ENCODE data around the gene UGT2A1.

Gene UGT2A1

GRCh38 chr4:69594382-69594781, 58.7 kb downstream of the UGT2A1 start:
- Histone ChIP-seq H4K20me1 (ENCODE audit: insufficient read depth, low read length) (no peaks in the 10 kb centered on the region), H2AFZ (ENCODE audit: low read depth, low read length) (no peak overlapping the region), H3K4me3 (ENCODE audit: low read length) (no peak overlapping the region), H3K9ac (ENCODE audit: low read length) (no peak overlapping the region), H3K79me2 (ENCODE audit: low read length) (no peaks in the 10 kb centered on the region), H3K4me1 (ENCODE audit: low read length) (no peaks in the 10 kb centered on the region), H3K27me3 (ENCODE audit: low read depth, low read length) (no peaks in the 10 kb centered on the region), H3K27ac (ENCODE audit: low read length) (no peak overlapping the region), H3K9me3 (ENCODE audit: insufficient read depth, low read length) (no peaks in the 10 kb centered on the region), H3K4me2 (ENCODE audit: low read length) (no peak overlapping the region), H3K36me3 (replicated peaks; ENCODE audit: low read depth, low read length) (no peaks in the 10 kb centered on the region)
- TF ChIP-seq EZH2phosphoT487 (IDR thresholded peaks at IDR 0.05; ENCODE audit: low read depth), result no peak
- no peak for TF ChIP-seq CTCF (IDR thresholded peaks at IDR 0.05; ENCODE audit: low read depth, low read length)

GRCh38 chr4:69591364-69591763, 61.7 kb downstream of the UGT2A1 start:
- no peak for TF ChIP-seq EZH2phosphoT487 (IDR thresholded peaks at IDR 0.05; ENCODE audit: low read depth)
- no peak for TF ChIP-seq CTCF (IDR thresholded peaks at IDR 0.05; ENCODE audit: low read depth, low read length)
- Histone ChIP-seq H3K27ac (ENCODE audit: low read length) (no peak overlapping the region), H2AFZ (ENCODE audit: low read depth, low read length) (no peak overlapping the region), H4K20me1 (ENCODE audit: insufficient read depth, low read length) (no peaks in the 10 kb centered on the region), H3K79me2 (ENCODE audit: low read length) (no peaks in the 10 kb centered on the region), H3K27me3 (ENCODE audit: low read depth, low read length) (no peaks in the 10 kb centered on the region), H3K4me1 (ENCODE audit: low read length) (no peaks in the 10 kb centered on the region), H3K9me3 (ENCODE audit: insufficient read depth, low read length) (no peaks in the 10 kb centered on the region), H3K9ac (ENCODE audit: low read length) (no peak overlapping the region), H3K36me3 (replicated peaks; ENCODE audit: low read depth, low read length) (no peaks in the 10 kb centered on the region), H3K4me2 (ENCODE audit: low read length) (no peak overlapping the region), H3K4me3 (ENCODE audit: low read length) (no peak overlapping the region)

GRCh38 chr4:69589884-69590283, 63.2 kb downstream of the UGT2A1 start:
- Histone ChIP-seq H3K79me2 (ENCODE audit: low read length) (no peaks in the 10 kb centered on the region), H3K4me3 (ENCODE audit: low read length) (no peak overlapping the region), H3K9me3 (ENCODE audit: insufficient read depth, low read length) (no peaks in the 10 kb centered on the region), H3K27me3 (ENCODE audit: low read depth, low read length) (no peaks in the 10 kb centered on the region), H4K20me1 (ENCODE audit: insufficient read depth, low read length) (no peaks in the 10 kb centered on the region), H3K36me3 (replicated peaks; ENCODE audit: low read depth, low read length) (no peaks in the 10 kb centered on the region), H3K4me2 (ENCODE audit: low read length) (no peak overlapping the region), H3K9ac (ENCODE audit: low read length) (no peak overlapping the region), H2AFZ (ENCODE audit: low read depth, low read length) (no peak overlapping the region), H3K4me1 (ENCODE audit: low read length) (no peaks in the 10 kb centered on the region), H3K27ac (ENCODE audit: low read length) (no peak overlapping the region)
- TF ChIP-seq EZH2phosphoT487 (IDR thresholded peaks at IDR 0.05; ENCODE audit: low read depth), result no peak
- no peak for TF ChIP-seq CTCF (IDR thresholded peaks at IDR 0.05; ENCODE audit: low read depth, low read length)

- TF ChIP-seq CTCF (IDR thresholded peaks at IDR 0.05; ENCODE audit: low read depth, low read length), result no peak
- no peak for TF ChIP-seq EZH2phosphoT487 (IDR thresholded peaks at IDR 0.05; ENCODE audit: low read depth)
- Histone ChIP-seq H4K20me1 (ENCODE audit: insufficient read depth, low read length) (no peaks in the 10 kb centered on the region), H3K27ac (ENCODE audit: low read length) (no peak overlapping the region)
These were observed 68.9 kb downstream of the UGT2A1 start for GRCh38 chr4:69584135-69584534.

More at GRCh38 chr4:69584135-69584534, 68.9 kb downstream of the UGT2A1 start:
- Histone ChIP-seq H3K4me1 (ENCODE audit: low read length) (no peaks in the 10 kb centered on the region), H3K79me2 (ENCODE audit: low read length) (no peaks in the 10 kb centered on the region), H3K36me3 (replicated peaks; ENCODE audit: low read depth, low read length) (no peaks in the 10 kb centered on the region), H3K9me3 (ENCODE audit: insufficient read depth, low read length) (no peaks in the 10 kb centered on the region), H3K9ac (ENCODE audit: low read length) (no peak overlapping the region), H3K27me3 (ENCODE audit: low read depth, low read length) (no peaks in the 10 kb centered on the region), H3K4me3 (ENCODE audit: low read length) (no peak overlapping the region), H3K4me2 (ENCODE audit: low read length) (no peak overlapping the region), H2AFZ (ENCODE audit: low read depth, low read length) (no peak overlapping the region)

Measured in OCI-LY3 (cell line).